Measurements from ENCODE around the gene PLXNA3. TPM values are rescaled to one million over a fixed set of nuclear protein-coding genes. Genes with fewer than 3 reads are reported as not detected.

PLXNA3 gene
- total RNA-seq (2022; extraction: Qiagen RNA extraction; ENCODE audit: low read depth) = 10.8 to 15.6 TPM (median 11.8 TPM) in 5 replicates

DNA sequence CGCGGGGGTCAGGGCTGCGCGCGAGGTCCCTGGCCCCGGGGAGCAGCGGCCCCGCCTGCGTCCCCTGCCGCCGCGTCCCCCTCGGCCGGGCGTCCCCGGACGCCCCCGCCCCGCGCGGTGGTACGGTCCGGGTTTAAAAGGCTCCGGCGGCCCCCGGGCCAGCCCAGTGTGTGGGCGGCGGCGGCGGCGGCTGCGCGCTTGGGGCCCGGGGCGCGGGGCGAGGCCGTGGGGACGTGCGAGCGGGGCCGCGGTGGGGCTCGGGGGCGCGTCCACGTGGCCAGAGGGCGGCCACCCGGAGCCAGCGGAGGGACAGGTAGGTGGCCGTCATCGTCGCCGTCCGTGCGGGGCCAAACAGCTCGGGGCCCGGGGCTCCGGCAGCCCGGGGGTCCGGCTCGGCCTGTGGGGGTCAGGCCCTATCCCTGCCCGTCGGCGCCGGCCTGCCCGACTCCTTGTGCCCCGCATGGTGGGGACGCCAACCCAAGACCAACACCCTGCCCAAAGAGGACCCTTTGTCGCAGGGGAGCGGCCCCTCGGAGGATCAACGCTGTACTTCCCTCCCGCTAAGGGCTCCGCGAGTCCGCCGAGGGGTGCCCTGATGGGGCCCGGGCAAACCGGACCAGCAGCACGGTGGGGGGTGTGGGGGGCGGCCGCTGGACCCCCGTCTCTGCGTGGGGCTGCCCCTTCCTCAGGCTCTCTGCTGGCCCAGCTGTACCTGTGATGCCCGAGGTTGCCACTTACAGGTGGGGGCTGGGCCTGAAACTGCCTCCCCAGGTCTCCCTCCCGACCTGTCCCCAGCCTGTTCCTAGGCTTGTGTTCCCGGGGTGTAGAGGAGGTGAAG, at the start of gene PLXNA3:
TSS of gene PLXNA3 (plus strand) at position 166 of the 838 bp plus-strand sequence. CDS start 1,903 bp downstream, outside the sequence.

DNA sequence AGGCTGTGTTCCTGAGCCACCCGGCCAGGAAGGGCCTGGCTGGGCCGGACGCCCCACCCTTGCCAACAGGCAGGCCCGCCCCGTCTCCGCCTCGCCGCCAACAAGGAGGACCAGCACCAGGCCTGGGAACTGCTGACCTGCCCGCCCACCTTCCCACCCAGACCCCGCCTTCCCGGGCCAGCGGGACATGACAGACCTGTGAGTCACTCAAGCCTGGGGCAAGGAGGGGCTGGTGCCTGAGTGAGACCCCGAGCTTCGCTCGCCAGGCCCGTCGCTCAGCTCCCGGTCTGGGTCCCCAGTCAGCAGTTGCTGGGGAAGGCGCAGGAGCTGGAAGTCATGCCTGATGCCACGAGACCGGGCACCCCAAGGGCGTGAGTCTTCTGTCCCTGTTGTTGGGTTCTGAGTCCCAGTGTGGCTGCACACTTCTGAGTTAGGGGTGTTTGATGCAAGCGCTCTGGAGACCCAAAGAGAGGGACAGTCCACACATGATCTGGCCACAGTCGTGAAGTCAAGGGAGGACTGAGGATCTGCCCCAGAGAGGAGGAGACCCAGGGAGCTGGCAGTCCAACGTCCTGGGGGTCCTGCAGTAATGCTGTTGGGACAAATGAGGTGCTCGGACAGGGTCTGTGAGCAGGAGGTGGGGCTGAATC, 48.7 kb upstream of the PLXNA3 start, which contains the start of gene DNASE1L1:
TSS of gene DNASE1L1 (minus strand) at position 33 of the 650 bp plus-strand sequence. CDS start 3,686 bp downstream, outside the sequence.

GRCh38 chrX:154428176-154429171, 29.6 kb upstream of the PLXNA3 start, which contains the start of gene ATP6AP1:
ATP6AP1 (plus strand) TSS chrX:154428677; CDS start chrX:154428693, 16 bp downstream.

DNA sequence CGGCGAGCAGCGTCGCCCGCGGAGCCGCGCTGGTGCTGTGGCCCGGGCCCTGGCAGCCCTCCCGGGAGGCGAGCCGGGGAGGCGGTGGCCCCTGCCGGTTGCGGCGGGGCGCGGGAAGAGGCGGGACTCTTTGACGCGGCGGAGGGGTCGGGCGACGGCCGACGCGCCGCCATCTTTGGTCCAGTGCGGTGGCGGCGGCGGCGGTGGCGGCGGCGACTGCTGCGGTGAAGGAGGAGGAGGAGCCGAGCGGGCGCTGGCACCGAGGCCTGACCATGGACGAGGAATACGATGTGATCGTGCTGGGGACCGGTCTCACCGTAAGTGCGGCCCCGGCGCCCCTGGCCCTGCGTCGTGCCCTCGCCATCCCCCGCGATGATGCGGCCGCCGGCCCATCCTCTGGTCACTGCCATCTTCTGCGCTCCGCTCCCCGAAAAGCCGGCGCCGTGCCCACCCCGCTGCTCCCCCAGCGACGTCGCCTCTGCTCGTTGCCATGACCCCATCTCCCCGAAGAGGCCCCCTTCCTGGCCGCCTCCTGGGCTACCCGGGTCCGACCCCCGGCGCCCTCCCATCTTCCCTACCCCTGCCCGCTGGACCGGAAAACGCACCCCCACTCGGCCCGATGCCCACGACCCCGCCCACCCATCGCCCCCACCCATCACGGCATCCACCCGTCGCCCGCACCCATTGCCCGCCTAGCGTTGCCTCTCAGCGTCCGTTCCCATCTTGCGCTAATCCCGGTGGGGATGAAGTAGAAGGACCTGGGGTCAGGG, 20.9 kb upstream of the PLXNA3 start, which contains the start of gene GDI1:
TSS of gene GDI1 (plus strand) at position 172 of the 770 bp plus-strand sequence. CDS start at position 273, 101 bp downstream.

GRCh38 chrX:154443992-154444754, 13.9 kb upstream of the PLXNA3 start, which contains the start of gene FAM50A:
FAM50A (plus strand) TSS chrX:154444141; CDS start chrX:154444236, 95 bp downstream.

DNA sequence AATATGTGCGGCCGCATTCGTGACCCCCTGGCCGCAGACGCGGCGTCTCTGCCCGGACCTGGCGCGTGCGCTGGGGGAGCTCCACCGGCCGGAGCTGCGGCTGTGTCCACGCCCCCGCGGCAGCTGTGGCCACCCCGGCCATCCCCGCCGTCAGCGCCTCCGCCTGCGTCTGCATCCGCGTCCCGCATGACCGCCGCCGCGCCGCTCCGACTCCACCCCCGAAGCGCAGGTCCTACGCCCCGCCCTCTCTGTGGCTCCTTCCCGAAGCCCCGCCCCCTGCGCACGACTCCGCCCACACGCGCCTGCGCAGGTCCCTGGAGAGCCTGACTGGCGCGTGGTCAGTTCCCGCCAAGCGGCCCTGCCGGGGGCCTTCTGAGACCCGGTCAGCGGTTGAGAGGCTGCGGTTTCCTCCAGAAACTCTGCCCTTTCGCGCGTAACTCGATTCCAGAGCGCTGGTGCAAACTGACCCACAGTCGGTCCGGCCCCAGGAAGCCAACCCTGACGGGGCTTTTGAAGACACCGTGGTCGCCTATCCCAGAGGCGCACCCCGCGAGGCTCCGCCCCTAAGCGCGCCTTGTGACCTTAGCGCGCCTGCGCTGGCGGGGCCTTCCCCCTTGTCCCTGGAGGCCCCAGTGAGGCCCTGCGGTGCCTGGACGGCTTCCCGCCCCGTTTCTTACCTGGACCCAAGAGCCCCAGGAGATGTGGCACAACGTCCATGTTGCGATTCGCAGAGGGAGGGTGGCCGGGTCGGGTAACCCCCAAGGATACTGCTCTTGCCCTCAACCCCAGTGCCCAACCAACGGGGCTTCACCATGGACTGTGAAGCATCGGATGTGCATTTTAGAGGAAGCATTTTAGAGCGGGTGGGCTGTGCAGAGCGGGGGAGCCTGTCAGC, 20.9 kb downstream of the PLXNA3 start, which contains the start of gene LAGE3:
TSS of gene LAGE3 (minus strand) at position 554 of the 895 bp plus-strand sequence. CDS start at position 188, 366 bp downstream.

GRCh38 chrX:154486396-154487207, 28.5 kb downstream of the PLXNA3 start, which contains the start of gene UBL4A:
UBL4A (minus strand) TSS chrX:154486615; CDS start chrX:154486584, 31 bp downstream.

DNA sequence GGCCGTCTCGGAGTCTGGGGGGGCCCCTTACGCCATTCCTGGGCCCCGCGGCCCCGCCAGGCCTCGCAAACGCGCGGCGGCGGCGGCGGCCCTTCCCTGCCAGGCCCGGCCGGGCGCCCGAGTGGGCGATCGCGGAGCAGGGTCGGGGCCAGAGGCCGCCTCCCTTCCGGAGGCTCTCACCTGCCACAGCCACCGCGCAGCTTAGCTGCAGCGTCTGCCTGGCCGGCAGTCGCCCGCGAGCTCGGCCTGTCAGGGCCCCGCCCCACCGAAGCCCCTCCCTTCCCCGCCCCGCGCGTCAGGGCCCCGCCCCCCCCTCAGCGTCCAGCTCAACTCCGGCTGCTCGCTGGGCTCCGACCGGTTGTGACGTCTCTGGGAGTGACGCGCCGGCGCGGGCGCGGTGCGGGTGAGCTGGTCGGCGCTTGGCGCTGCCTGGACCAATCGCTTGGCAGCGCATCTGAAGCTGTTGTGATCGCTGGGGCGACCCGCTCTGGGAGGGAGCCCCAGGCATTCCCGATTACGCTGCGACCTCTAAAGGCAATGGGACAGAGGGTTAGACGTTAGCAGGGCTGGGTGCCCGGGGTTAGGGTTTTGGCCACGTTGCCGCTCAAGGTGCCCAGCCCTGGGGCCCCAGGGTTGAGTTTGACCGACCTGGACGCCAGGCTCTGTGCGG, 32.5 kb downstream of the PLXNA3 start, which contains the start of gene SLC10A3:
TSS of gene SLC10A3 (minus strand) at position 216 of the 670 bp plus-strand sequence. CDS start 1,689 bp downstream, outside the sequence.

GRCh38 chrX:154515966-154516655, 58.0 kb downstream of the PLXNA3 start, which contains the start of gene FAM3A:
FAM3A (minus strand) TSS chrX:154516232; CDS start chrX:154515772, 460 bp downstream.

Other genes with a start within 250 kb of the PLXNA3 start
- gene OPN1MW2, start 238.5 kb upstream of the PLXNA3 start, total RNA-seq (2022; extraction: Qiagen RNA extraction; ENCODE audit: low read depth) = not detected in 5 replicates
- not detected in 5 replicates for gene OPN1MW3, start 200.7 kb upstream of the PLXNA3 start, total RNA-seq (2022; extraction: Qiagen RNA extraction; ENCODE audit: low read depth)
- 0.09 TPM in 1 of 5 replicates, not detected in the others for gene TEX28, start 163.2 kb upstream of the PLXNA3 start, total RNA-seq (2022; extraction: Qiagen RNA extraction; ENCODE audit: low read depth)
- 0.10 to 0.19 TPM (median 0.17 TPM) in 3 of 5 replicates, not detected in the others for gene TKTL1, start 162.5 kb upstream of the PLXNA3 start, total RNA-seq (2022; extraction: Qiagen RNA extraction; ENCODE audit: low read depth)
- gene FLNA, start 83.6 kb upstream of the PLXNA3 start, total RNA-seq (2022; extraction: Qiagen RNA extraction; ENCODE audit: low read depth) = 1,320 to 1,681 TPM (median 1,555 TPM) in 5 replicates
- 115 to 162 TPM (median 151 TPM) in 5 replicates for gene EMD, start 79.0 kb upstream of the PLXNA3 start, total RNA-seq (2022; extraction: Qiagen RNA extraction; ENCODE audit: low read depth)
- gene RPL10, start 59.9 kb upstream of the PLXNA3 start, total RNA-seq (2022; extraction: Qiagen RNA extraction; ENCODE audit: low read depth) = 5,224 to 6,204 TPM (median 5,426 TPM) in 5 replicates
- gene DNASE1L1, start 49.0 kb upstream of the PLXNA3 start, total RNA-seq (2022; extraction: Qiagen RNA extraction; ENCODE audit: low read depth) = 26.1 to 33.5 TPM (median 29.3 TPM) in 5 replicates
- gene TAFAZZIN, start 46.7 kb upstream of the PLXNA3 start, total RNA-seq (2022; extraction: Qiagen RNA extraction; ENCODE audit: low read depth) = 32.2 to 40.3 TPM (median 37.1 TPM) in 5 replicates
- 81.6 to 108 TPM (median 104 TPM) in 5 replicates for gene ATP6AP1, start 29.6 kb upstream of the PLXNA3 start, total RNA-seq (2022; extraction: Qiagen RNA extraction; ENCODE audit: low read depth)
- 89.4 to 105 TPM (median 103 TPM) in 5 replicates for gene GDI1, start 21.1 kb upstream of the PLXNA3 start, total RNA-seq (2022; extraction: Qiagen RNA extraction; ENCODE audit: low read depth)
- gene FAM50A, start 14.1 kb upstream of the PLXNA3 start, total RNA-seq (2022; extraction: Qiagen RNA extraction; ENCODE audit: low read depth) = 92.4 to 124 TPM (median 106 TPM) in 5 replicates
- 57.7 to 70.9 TPM (median 68.2 TPM) in 5 replicates for gene LAGE3, start 21.0 kb downstream of the PLXNA3 start, total RNA-seq (2022; extraction: Qiagen RNA extraction; ENCODE audit: low read depth)
- gene UBL4A, start 28.3 kb downstream of the PLXNA3 start, total RNA-seq (2022; extraction: Qiagen RNA extraction; ENCODE audit: low read depth) = 64.7 to 72.3 TPM (median 68.9 TPM) in 5 replicates
- gene SLC10A3, start 32.3 kb downstream of the PLXNA3 start, total RNA-seq (2022; extraction: Qiagen RNA extraction; ENCODE audit: low read depth) = 29.7 to 41.5 TPM (median 40.1 TPM) in 5 replicates
- gene FAM3A, start 58.0 kb downstream of the PLXNA3 start, total RNA-seq (2022; extraction: Qiagen RNA extraction; ENCODE audit: low read depth) = 32.9 to 47.3 TPM (median 45.3 TPM) in 5 replicates
- gene G6PD, start 88.6 kb downstream of the PLXNA3 start, total RNA-seq (2022; extraction: Qiagen RNA extraction; ENCODE audit: low read depth) = 1,331 to 1,547 TPM (median 1,449 TPM) in 5 replicates
- 35.2 to 42.9 TPM (median 41.7 TPM) in 5 replicates for gene IKBKG, start 89.3 kb downstream of the PLXNA3 start, total RNA-seq (2022; extraction: Qiagen RNA extraction; ENCODE audit: low read depth)
- gene CTAG1A, start 126.9 kb downstream of the PLXNA3 start, total RNA-seq (2022; extraction: Qiagen RNA extraction; ENCODE audit: low read depth) = not detected in 5 replicates
- not detected in 5 replicates for gene CTAG1B, start 161.0 kb downstream of the PLXNA3 start, total RNA-seq (2022; extraction: Qiagen RNA extraction; ENCODE audit: low read depth)
- not detected in 5 replicates for gene CTAG2, start 195.3 kb downstream of the PLXNA3 start, total RNA-seq (2022; extraction: Qiagen RNA extraction; ENCODE audit: low read depth)

Data from A549 treated with GW870086 at 1 μM for 4 hours (cell line).